ENCODE measurements around the gene BCL2L11.

Gene BCL2L11

GRCh38 chr2:111105926-111106325 is 14.8 kb upstream of the BCL2L11 start:
- TF ChIP-seq, protein P1, sequence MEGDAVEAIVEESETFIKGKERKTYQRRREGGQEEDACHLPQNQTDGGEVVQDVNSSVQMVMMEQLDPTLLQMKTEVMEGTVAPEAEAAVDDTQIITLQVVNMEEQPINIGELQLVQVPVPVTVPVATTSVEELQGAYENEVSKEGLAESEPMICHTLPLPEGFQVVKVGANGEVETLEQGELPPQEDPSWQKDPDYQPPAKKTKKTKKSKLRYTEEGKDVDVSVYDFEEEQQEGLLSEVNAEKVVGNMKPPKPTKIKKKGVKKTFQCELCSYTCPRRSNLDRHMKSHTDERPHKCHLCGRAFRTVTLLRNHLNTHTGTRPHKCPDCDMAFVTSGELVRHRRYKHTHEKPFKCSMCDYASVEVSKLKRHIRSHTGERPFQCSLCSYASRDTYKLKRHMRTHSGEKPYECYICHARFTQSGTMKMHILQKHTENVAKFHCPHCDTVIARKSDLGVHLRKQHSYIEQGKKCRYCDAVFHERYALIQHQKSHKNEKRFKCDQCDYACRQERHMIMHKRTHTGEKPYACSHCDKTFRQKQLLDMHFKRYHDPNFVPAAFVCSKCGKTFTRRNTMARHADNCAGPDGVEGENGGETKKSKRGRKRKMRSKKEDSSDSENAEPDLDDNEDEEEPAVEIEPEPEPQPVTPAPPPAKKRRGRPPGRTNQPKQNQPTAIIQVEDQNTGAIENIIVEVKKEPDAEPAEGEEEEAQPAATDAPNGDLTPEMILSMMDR (IDR thresholded peaks at IDR 0.05; ENCODE audit: insufficient read depth, low read length, missing control alignments) = no peak
- no peak overlapping the region for H3K4me3 ChIP-seq (ENCODE audit: low read depth, low read length)
- POLR2A ChIA-PET = no interaction called here
- DNase-seq (ENCODE audit: low read depth, low spot score) = no peak
- CTCF ChIA-PET = no interaction called here

DNA sequence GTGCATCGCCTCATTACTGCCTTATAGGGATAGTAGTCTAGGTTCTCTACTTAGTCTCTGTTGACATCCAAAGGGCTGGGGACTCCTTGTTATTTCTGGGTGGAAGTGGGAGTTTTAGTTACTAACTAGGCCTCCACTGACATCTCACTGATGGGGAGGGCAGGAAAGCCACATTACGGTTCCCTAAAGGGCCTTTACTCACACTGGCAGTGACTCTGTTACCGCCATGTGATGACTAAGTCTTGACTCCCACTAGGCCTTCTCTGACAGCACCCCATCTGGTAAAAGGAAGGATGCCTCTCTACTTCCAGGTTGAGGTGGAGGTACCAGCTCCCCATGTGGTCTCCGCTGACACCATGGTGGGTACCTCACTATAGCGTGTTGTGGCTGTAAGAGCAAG is 14.0 kb upstream of the BCL2L11 start:
- TF ChIP-seq, protein P1 (IDR thresholded peaks at IDR 0.05; ENCODE audit: insufficient read depth, low read length, missing control alignments) = no peak
- DNase-seq (ENCODE audit: low read depth, low spot score) = no peak
- ChIA-PET CTCF (interaction anchor here (0.6 kb wide), 1 partner anchor 23 kb away, joined by 4 read pairs; no protein-coding TSS in a partner anchor), POLR2A (no interaction called here)
- no peak overlapping the region for H3K4me3 ChIP-seq (ENCODE audit: low read depth, low read length)

DNA sequence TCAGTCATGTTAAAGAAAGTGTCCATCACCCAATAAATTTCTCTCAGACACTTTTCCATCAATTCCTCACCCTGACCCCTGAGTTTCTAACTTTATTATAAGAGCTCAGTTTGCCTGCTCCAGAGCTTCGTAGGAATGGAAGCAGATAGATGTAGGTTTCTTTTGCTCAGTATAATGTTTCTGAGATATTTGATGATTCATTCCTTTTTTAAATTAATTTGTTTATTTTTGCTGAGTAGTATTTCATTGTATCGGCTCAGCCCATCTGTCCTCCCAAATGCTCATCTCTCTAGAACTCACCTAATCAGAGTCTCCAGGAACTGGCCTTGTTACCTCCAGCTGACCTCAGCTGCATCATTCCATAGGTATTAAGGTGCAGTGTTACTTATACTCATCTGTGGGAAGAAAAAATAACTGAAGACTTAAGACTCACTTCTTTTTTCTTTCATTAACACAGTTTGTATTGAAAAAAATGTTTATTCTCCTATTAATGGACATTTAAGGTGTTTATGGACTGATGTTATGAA is 11.9 kb upstream of the BCL2L11 start:
- POLR2A ChIA-PET = no interaction called here
- CTCF ChIA-PET = interaction anchor here (1.0 kb wide), 1 partner anchor 9 kb away, joined by 3 read pairs; no protein-coding TSS in a partner anchor
- no peak for DNase-seq (ENCODE audit: low read depth, low spot score)
- no peak overlapping the region for H3K4me3 ChIP-seq (ENCODE audit: low read depth, low read length)
- TF ChIP-seq, protein P1 (IDR thresholded peaks at IDR 0.05; ENCODE audit: insufficient read depth, low read length, missing control alignments) = no peak

GRCh38 chr2:111111101-111111755 is 9.5 kb upstream of the BCL2L11 start:
- CTCF ChIA-PET = interaction anchor here (1.5 kb wide), 1 partner anchor 9 kb away, joined by 6 read pairs; the partner anchor contains the start of gene BCL2L11
- TF ChIP-seq, protein P1 (IDR thresholded peaks at IDR 0.05; ENCODE audit: insufficient read depth, low read length, missing control alignments) = no peak
- no peak overlapping the region for H3K4me3 ChIP-seq (ENCODE audit: low read depth, low read length)
- POLR2A ChIA-PET = no interaction called here
- DNase-seq (ENCODE audit: low read depth, low spot score) = no peak

DNA sequence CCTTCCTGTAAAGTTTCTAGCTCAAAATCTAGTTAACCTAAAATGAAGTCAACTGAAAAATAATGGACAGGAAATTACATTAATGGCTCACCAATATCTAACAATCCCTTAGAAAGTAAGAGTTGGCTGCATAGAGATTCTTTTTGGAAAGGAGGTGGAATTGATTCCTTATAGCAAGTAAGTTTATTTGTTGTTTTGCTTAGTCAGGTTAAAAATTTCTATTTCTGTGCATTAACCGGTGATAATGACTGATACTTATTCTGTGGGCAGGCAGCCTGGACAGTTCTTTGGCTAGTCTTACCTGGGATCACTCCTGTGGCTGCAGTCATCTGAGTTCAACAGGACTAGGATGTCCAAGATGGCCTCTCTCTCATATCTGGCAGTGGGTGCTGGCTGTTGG is 6.9 kb upstream of the BCL2L11 start:
- DNase-seq (ENCODE audit: low read depth, low spot score) = no peak
- CTCF ChIA-PET = no interaction called here

More for the DNA sequence above, 6.9 kb upstream of the BCL2L11 start:
- no peak overlapping the region for H3K4me3 ChIP-seq (ENCODE audit: low read depth, low read length)
- POLR2A ChIA-PET = no interaction called here
- TF ChIP-seq, protein P1 (IDR thresholded peaks at IDR 0.05; ENCODE audit: insufficient read depth, low read length, missing control alignments) = no peak

Measured in AG04449 (cell line).